Liver (tissue), 9 donors: ENCODE results near the gene BTLA. TPM values are rescaled to one million over a fixed set of nuclear protein-coding genes. Genes with fewer than 3 reads are reported as not detected.

Experiments
- DNase-seq: peaks from one replicate; pipeline ENCODE4 v3.0.0-alpha.2; 2017; ENCODE audit warnings: low spot score
- H3K27ac ChIP-seq, 2 donors: one replicate each; pipeline ENCODE4 v1.7.0; 2013; ENCODE audit warnings: inconsistent platforms in 2 of 2, low read length in 2 of 2, control low read depth in 1 of 2, low read depth in 1 of 2, mild to moderate bottlenecking in 1 of 2
- H3K27me3 ChIP-seq, 4 donors: one replicate each; pipeline versions ENCODE4 v1.6.1 to v1.7.0; 2013; ENCODE audit warnings: low read length in 3 of 4, inconsistent platforms in 1 of 4, mild to moderate bottlenecking in 1 of 4, moderate library complexity in 1 of 4; ENCODE audit not compliant: control insufficient read depth in 4 of 4, insufficient read depth in 4 of 4
- H3K36me3 ChIP-seq, 4 donors: one replicate each; pipeline versions ENCODE4 v1.6.1 to v1.7.0; 2013; ENCODE audit warnings: low read length in 3 of 4, mild to moderate bottlenecking in 3 of 4, low read depth in 1 of 4, moderate library complexity in 1 of 4; ENCODE audit not compliant: control insufficient read depth in 4 of 4, insufficient read depth in 3 of 4
- H3K4me1 ChIP-seq, 4 donors: one replicate each; pipeline versions ENCODE4 v1.6.1 to v1.7.0; 2013; ENCODE audit warnings: low read length in 3 of 4, mild to moderate bottlenecking in 3 of 4, moderate library complexity in 1 of 4; ENCODE audit not compliant: control insufficient read depth in 4 of 4, insufficient read depth in 4 of 4
- H3K4me3 ChIP-seq, 3 donors: one replicate each; pipeline versions ENCODE4 v1.6.1 to v1.7.0; 2013; ENCODE audit warnings: low read length in 3 of 3, control low read depth in 1 of 3, low read depth in 1 of 3, mild to moderate bottlenecking in 1 of 3
- H3K9ac ChIP-seq, 2 donors: one replicate each; pipeline ENCODE4 v1.7.0; 2013; ENCODE audit warnings: low read length in 2 of 2, mild to moderate bottlenecking in 2 of 2, moderate library complexity in 2 of 2, control low read depth in 1 of 2, low read depth in 1 of 2
- H3K9me3 ChIP-seq, 4 donors: one replicate each; pipeline versions ENCODE4 v1.6.1 to v1.7.0; 2013; ENCODE audit warnings: low read length in 3 of 4; ENCODE audit not compliant: control insufficient read depth in 4 of 4
- ATF3 ChIP-seq: IDR thresholded peaks from 2 replicates; pipeline ENCODE4 v1.6.1; 2016; ENCODE audit warnings: antibody characterized with exemption
- CTCF ChIP-seq: fragments of 150-350 bp; IDR thresholded peaks from 2 replicates; pipeline ENCODE4 v1.5.1; 2017; ENCODE audit warnings: improper control_type of control experiment, low read depth, low read length; ENCODE audit not compliant: missing input control
- EGR1 ChIP-seq, 2 donors: IDR thresholded peaks; 2 replicates each; pipeline ENCODE4 v1.6.1; 2016 to 2018; ENCODE audit warnings: antibody characterized with exemption in 2 of 2, low read depth in 2 of 2
- FOXA1 ChIP-seq: IDR thresholded peaks from 2 replicates; pipeline ENCODE4 v1.6.1; 2016; ENCODE audit warnings: antibody characterized with exemption
- FOXA2 ChIP-seq: IDR thresholded peaks from 2 replicates; pipeline ENCODE4 v1.6.1; 2016; ENCODE audit warnings: antibody characterized with exemption
- GABPA ChIP-seq, 2 donors: IDR thresholded peaks in 1 of 2; conservative IDR thresholded peaks in 1 of 2; 2 replicates each; pipeline ENCODE4 v1.6.1; 2016; ENCODE audit warnings: antibody characterized with exemption in 2 of 2, mild to moderate bottlenecking in 1 of 2, moderate library complexity in 1 of 2
- HNF4A ChIP-seq, 2 donors: conservative IDR thresholded peaks; 2 replicates each; pipeline ENCODE4 v1.6.1; 2016; ENCODE audit warnings: antibody characterized with exemption in 2 of 2, mild to moderate bottlenecking in 2 of 2
- HNF4G ChIP-seq: IDR thresholded peaks from 2 replicates; pipeline ENCODE4 v1.6.1; 2016; ENCODE audit warnings: antibody characterized with exemption
- JUND ChIP-seq, 2 donors: IDR thresholded peaks; 2 replicates each; pipeline ENCODE4 v1.6.1; 2016; ENCODE audit warnings: antibody characterized with exemption in 2 of 2
- MAX ChIP-seq: IDR thresholded peaks from 2 replicates; pipeline ENCODE4 v1.6.1; 2016; ENCODE audit warnings: antibody characterized with exemption
- NR2F2 ChIP-seq: IDR thresholded peaks from 2 replicates; pipeline ENCODE4 v1.6.1; 2016; ENCODE audit warnings: antibody characterized with exemption
- RAD21 ChIP-seq, 2 donors: IDR thresholded peaks; 2 replicates each; pipeline ENCODE4 v1.6.1; 2016; ENCODE audit warnings: antibody characterized with exemption in 2 of 2, mild to moderate bottlenecking in 2 of 2
- REST ChIP-seq: IDR thresholded peaks from 2 replicates; pipeline ENCODE4 v1.6.1; 2016; ENCODE audit warnings: antibody characterized with exemption, mild to moderate bottlenecking
- RXRA ChIP-seq, 2 donors: IDR thresholded peaks; 2 replicates each; pipeline ENCODE4 v1.6.1; 2017 to 2018; ENCODE audit warnings: antibody characterized with exemption in 2 of 2, mild to moderate bottlenecking in 1 of 2
- SP1 ChIP-seq: IDR thresholded peaks from 2 replicates; pipeline ENCODE4 v1.6.1; 2018; ENCODE audit warnings: antibody characterized with exemption, mild to moderate bottlenecking
- TAF1 ChIP-seq: conservative IDR thresholded peaks from 2 replicates; pipeline ENCODE4 v1.6.1; 2016; ENCODE audit warnings: antibody characterized with exemption, mild to moderate bottlenecking
- YY1 ChIP-seq: IDR thresholded peaks from 2 replicates; pipeline ENCODE4 v1.6.1; 2016; ENCODE audit warnings: antibody characterized with exemption, mild to moderate bottlenecking
- ZBTB33 ChIP-seq: IDR thresholded peaks from 2 replicates; pipeline ENCODE4 v1.6.1; 2016; ENCODE audit warnings: antibody characterized with exemption
- WGBS: extraction: QIAGEN DNeasy Blood & Tissue Kit; methylation state at CpG from one replicate; pipeline ENCODE4 v1.1.7; 2013; 5-methylcytosine and 5-hydroxymethylcytosine counted together
- polyA plus RNA-seq, 2 donors: library from polyadenylated mRNA; stranded (reverse) in 1 of 2; unstranded in 1 of 2; fragments of 200-250 nt in 1 of 2; fragments of >200 nt in 1 of 2; fragmentation: Nextera tagmentation in 1 of 2; extraction: Ambion mirVana in 1 of 2; gene quantifications; one replicate each; pipeline versions ENCODE4 v1.2.1 to v1.2.3, GENCODE V29; 2013 to 2015
- total RNA-seq, 2 donors: library from RNA; depleted of rRNA; stranded (reverse); fragments of >200 nt; gene quantifications; one replicate each; pipeline ENCODE4 v1.2.3, GENCODE V29; 2014
- donor health status: healthy.
- donor health status: healthy.
- donor health status: healthy.
- donor health status: healthy.
- donor health status: healthy.

BTLA gene
- total and polyA plus RNA-seq, 4 donors: 0.08 to 0.43 (median 0.27) TPM

GRCh38 chr3:112476346-112476745, 22.9 kb downstream of the BTLA start:
- Histone ChIP-seq H3K4me1 (no peaks in the 10 kb centered on the region), H3K9ac (no peak overlapping the region), H3K4me3 (no peak overlapping the region), H3K27me3 (no peaks in the 10 kb centered on the region), H3K27ac (no peak overlapping the region), H3K36me3 (no peaks in the 10 kb centered on the region), H3K9me3 (no peaks in the 10 kb centered on the region)
- TF ChIP-seq FOXA2 (no peak), CTCF (no peak), HNF4G (no peak), EGR1 (IDR thresholded peaks at IDR 0.05; ENCODE audit: low read depth in 2 of 2) (no peak), HNF4A (conservative IDR thresholded peaks at IDR 0.05) (no peak), YY1 (no peak)
- no peak for DNase-seq
- WGBS: 88% methylated on average over 1 of the region's 1 CpG

GRCh38 chr3:112474796-112475195, 24.5 kb downstream of the BTLA start:
- Histone ChIP-seq H3K9ac (no peak overlapping the region), H3K27me3 (no peaks in the 10 kb centered on the region), H3K9me3 (no peaks in the 10 kb centered on the region), H3K4me1 (no peaks in the 10 kb centered on the region), H3K4me3 (no peak overlapping the region), H3K27ac (no peak overlapping the region), H3K36me3 (no peaks in the 10 kb centered on the region)
- TF ChIP-seq ATF3: no peak
- no peak for TF ChIP-seq HNF4G
- TF ChIP-seq NR2F2: no peak
- no peak for TF ChIP-seq REST
- TF ChIP-seq SP1: no peak
- TF ChIP-seq EGR1 (IDR thresholded peaks at IDR 0.05; ENCODE audit: low read depth in 2 of 2): no peak
- no peak for TF ChIP-seq MAX
- no peak for TF ChIP-seq HNF4A (conservative IDR thresholded peaks at IDR 0.05)
- no peak for TF ChIP-seq JUND (IDR thresholded peaks at IDR 0.05)
- TF ChIP-seq CTCF: no peak
- no peak for TF ChIP-seq GABPA (IDR thresholded peaks at IDR 0.05 in 1 of 2, conservative IDR thresholded peaks at IDR 0.05 in 1 of 2)
- TF ChIP-seq RAD21 (IDR thresholded peaks at IDR 0.05): no peak
- TF ChIP-seq FOXA1: no peak
- TF ChIP-seq ZBTB33: no peak
- TF ChIP-seq YY1: no peak
- no peak for TF ChIP-seq TAF1
- no peak for TF ChIP-seq FOXA2
- TF ChIP-seq RXRA (IDR thresholded peaks at IDR 0.05): no peak
- no peak for DNase-seq
- WGBS: 90% methylated on average over 2 of the region's 2 CpGs
